Mammary epithelial cell (primary cell): ENCODE results near the gene AIFM1.

Experiments used
- EZH2 ChIP-seq: IDR thresholded peaks from 2 replicates; pipeline ENCODE4 v1.6.1; 2012; ENCODE audit warnings: low read length, inconsistent platforms, borderline replicate concordance
- TF ChIP-seq, protein P1 (sequence below), 2 donors: IDR thresholded peaks in 1 of 2; conservative IDR thresholded peaks in 1 of 2; 2 replicates each; pipeline ENCODE4 v1.5.1; 2011 to 2012; ENCODE audit warnings: inconsistent platforms in 2 of 2, low read length in 2 of 2, mild to moderate bottlenecking in 2 of 2, control low read depth in 1 of 2, low read depth in 1 of 2; ENCODE audit not compliant: insufficient read depth in 1 of 2; ENCODE audit errors: extremely low read depth in 1 of 2

- TF ChIP-seq, protein P1, sequence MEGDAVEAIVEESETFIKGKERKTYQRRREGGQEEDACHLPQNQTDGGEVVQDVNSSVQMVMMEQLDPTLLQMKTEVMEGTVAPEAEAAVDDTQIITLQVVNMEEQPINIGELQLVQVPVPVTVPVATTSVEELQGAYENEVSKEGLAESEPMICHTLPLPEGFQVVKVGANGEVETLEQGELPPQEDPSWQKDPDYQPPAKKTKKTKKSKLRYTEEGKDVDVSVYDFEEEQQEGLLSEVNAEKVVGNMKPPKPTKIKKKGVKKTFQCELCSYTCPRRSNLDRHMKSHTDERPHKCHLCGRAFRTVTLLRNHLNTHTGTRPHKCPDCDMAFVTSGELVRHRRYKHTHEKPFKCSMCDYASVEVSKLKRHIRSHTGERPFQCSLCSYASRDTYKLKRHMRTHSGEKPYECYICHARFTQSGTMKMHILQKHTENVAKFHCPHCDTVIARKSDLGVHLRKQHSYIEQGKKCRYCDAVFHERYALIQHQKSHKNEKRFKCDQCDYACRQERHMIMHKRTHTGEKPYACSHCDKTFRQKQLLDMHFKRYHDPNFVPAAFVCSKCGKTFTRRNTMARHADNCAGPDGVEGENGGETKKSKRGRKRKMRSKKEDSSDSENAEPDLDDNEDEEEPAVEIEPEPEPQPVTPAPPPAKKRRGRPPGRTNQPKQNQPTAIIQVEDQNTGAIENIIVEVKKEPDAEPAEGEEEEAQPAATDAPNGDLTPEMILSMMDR (conservative IDR thresholded peaks at IDR 0.05 in 1 of 2, IDR thresholded peaks at IDR 0.05 in 1 of 2; ENCODE audit: extremely low read depth in 1 of 2, insufficient read depth in 1 of 2, low read depth in 1 of 2, low read length in 2 of 2) = no peak
- no peak for TF ChIP-seq EZH2
These were observed 70.2 kb downstream of the AIFM1 start for GRCh38 chrX:130095249-130096030.
